ENCODE measurements around the gene GPBP1L1.

The GPBP1L1 gene

GRCh38 chr1:45583666-45584350, 102.5 kb downstream of the GPBP1L1 start, which contains the start of gene NASP:
TSS of gene NASP (plus strand) at chr1:45584041. CDS start at chr1:45584147, 106 bp downstream.
- DNase-seq (ENCODE audit: low read depth): peak; percentile 90
- peak within 1 kb of the TSS; percentile 98 for H3K4me3 ChIP-seq (ENCODE audit: low read depth, low read length)
- no peak for TF ChIP-seq CTCF (IDR thresholded peaks at IDR 0.05; ENCODE audit: insufficient read depth, low read depth, low read length, missing control alignments)

GRCh38 chr1:45583264-45583665, 103.1 kb downstream of the GPBP1L1 start:
- TF ChIP-seq CTCF (IDR thresholded peaks at IDR 0.05; ENCODE audit: insufficient read depth, low read depth, low read length, missing control alignments): no peak
- DNase-seq (ENCODE audit: low read depth): peak; percentile 99
- peak overlapping the region; percentile 98 for H3K4me3 ChIP-seq (ENCODE audit: low read depth, low read length)
